ENCODE data around the gene ADPRS.

ADPRS gene

GRCh38 chr1:36115931-36116330 is 27.2 kb downstream of the ADPRS start:
- no peak for TF ChIP-seq CTCF (conservative IDR thresholded peaks at IDR 0.05; ENCODE audit: low read length)
- no peak overlapping the region for H3K4me3 ChIP-seq (ENCODE audit: low read length)
- peak; percentile 82 for DNase-seq (ENCODE audit: low read depth)

DNA sequence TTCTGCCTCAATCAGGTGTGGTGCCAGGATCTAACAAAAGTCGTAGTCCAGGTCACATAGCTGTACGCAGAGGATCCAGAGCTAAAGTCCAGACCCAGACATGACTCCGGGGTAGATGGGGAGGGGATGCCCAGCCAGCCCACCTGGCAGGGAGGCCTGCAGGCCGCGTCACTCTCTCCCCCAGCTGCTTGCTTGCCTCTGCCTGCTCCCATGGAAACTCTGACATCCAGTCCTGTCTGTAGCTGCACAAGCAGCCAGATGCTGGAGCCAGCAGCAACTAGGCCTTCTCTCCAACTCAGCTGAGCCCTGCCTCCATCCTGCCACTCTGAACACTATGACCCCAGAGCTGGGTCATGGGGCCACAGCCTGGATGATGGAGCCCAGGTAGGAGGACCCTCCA is 28.2 kb downstream of the ADPRS start:
- no peak overlapping the region for H3K4me3 ChIP-seq (ENCODE audit: low read length)
- peak; percentile 54 for DNase-seq (ENCODE audit: low read depth)
- TF ChIP-seq CTCF (conservative IDR thresholded peaks at IDR 0.05; ENCODE audit: low read length), result no peak

DNA sequence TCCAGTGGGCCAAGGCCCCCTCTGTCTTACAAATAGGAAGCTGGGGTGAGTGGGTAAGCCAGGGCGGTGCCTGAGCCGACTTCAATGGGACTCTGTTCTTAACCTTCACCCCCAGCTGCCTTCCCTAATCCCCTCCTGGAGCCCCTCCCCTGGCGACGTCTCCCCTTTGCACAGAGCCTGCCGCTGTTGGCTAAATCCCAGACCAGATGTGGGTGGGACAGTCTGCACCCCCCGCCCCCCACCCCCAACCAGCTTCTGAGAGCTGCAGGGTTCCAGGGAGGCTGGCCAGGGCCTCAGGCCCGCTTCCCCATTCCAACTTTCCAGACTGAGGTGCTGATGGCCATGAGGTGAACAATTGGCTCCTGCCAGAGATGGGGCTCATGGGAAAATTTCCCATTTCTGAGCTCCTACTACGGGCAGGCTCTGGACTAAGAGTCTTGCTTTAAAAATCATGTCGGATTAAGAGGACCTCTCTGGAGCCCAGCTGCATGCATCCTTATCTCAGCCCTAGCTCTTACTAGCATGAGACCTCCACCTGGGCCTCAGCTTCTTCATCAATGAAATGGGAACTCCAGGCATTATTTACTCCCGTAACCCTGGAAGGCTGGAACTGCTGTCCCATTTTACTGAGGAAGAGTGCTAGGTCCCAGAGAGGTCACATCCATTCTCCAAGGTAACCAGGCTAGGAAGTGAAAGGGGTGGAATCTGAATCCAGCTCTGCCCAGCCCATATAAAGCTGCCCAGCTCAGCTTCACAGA is 29.9 kb downstream of the ADPRS start:
- TF ChIP-seq CTCF (conservative IDR thresholded peaks at IDR 0.05; ENCODE audit: low read length), result no peak
- no peak overlapping the region for H3K4me3 ChIP-seq (ENCODE audit: low read length)
- no peak for DNase-seq (ENCODE audit: low read depth)

GRCh38 chr1:36119456-36119855 is 30.8 kb downstream of the ADPRS start:
- TF ChIP-seq CTCF (conservative IDR thresholded peaks at IDR 0.05; ENCODE audit: low read length), result no peak
- H3K4me3 ChIP-seq (ENCODE audit: low read length), result no peak overlapping the region
- peak; percentile 56 for DNase-seq (ENCODE audit: low read depth)

GRCh38 chr1:36122062-36123030 is 33.7 kb downstream of the ADPRS start:
- no peak for TF ChIP-seq CTCF (conservative IDR thresholded peaks at IDR 0.05; ENCODE audit: low read length)
- H3K4me3 ChIP-seq (ENCODE audit: low read length), result no peak overlapping the region
- no peak for DNase-seq (ENCODE audit: low read depth)

GRCh38 chr1:36123356-36123755 is 34.7 kb downstream of the ADPRS start:
- no peak overlapping the region for H3K4me3 ChIP-seq (ENCODE audit: low read length)
- no peak for TF ChIP-seq CTCF (conservative IDR thresholded peaks at IDR 0.05; ENCODE audit: low read length)
- peak; percentile 37 for DNase-seq (ENCODE audit: low read depth)
